ENCODE measurements around the gene NR4A1.

Gene NR4A1

GRCh38 chr12:52086944-52087835 is 35.9 kb downstream of the NR4A1 start:
- ATAC-seq = no peak
- TF ChIP-seq ZFP30 (CRISPR knock-in tag; IDR thresholded peaks at IDR 0.05) (no peak), ZFP3 (CRISPR knock-in tag; IDR thresholded peaks at IDR 0.05) (no peak), ISL1 (CRISPR knock-in tag; IDR thresholded peaks at IDR 0.05) (no peak), SNAI2 (CRISPR knock-in tag; IDR thresholded peaks at IDR 0.05) (no peak), ARNTL (CRISPR knock-in tag; IDR thresholded peaks at IDR 0.05; ENCODE audit: borderline replicate concordance, low read depth) (no peak), OSR1 (CRISPR knock-in tag; IDR thresholded peaks at IDR 0.05) (no peak), TCF4 (CRISPR knock-in tag; IDR thresholded peaks at IDR 0.05; ENCODE audit: borderline replicate concordance) (no peak), RARB (CRISPR knock-in tag; IDR thresholded peaks at IDR 0.05) (no peak), POU6F1 (CRISPR knock-in tag; IDR thresholded peaks at IDR 0.05; ENCODE audit: borderline replicate concordance, low read depth) (no peak), ZNF70 (CRISPR knock-in tag; IDR thresholded peaks at IDR 0.05) (no peak)

DNA sequence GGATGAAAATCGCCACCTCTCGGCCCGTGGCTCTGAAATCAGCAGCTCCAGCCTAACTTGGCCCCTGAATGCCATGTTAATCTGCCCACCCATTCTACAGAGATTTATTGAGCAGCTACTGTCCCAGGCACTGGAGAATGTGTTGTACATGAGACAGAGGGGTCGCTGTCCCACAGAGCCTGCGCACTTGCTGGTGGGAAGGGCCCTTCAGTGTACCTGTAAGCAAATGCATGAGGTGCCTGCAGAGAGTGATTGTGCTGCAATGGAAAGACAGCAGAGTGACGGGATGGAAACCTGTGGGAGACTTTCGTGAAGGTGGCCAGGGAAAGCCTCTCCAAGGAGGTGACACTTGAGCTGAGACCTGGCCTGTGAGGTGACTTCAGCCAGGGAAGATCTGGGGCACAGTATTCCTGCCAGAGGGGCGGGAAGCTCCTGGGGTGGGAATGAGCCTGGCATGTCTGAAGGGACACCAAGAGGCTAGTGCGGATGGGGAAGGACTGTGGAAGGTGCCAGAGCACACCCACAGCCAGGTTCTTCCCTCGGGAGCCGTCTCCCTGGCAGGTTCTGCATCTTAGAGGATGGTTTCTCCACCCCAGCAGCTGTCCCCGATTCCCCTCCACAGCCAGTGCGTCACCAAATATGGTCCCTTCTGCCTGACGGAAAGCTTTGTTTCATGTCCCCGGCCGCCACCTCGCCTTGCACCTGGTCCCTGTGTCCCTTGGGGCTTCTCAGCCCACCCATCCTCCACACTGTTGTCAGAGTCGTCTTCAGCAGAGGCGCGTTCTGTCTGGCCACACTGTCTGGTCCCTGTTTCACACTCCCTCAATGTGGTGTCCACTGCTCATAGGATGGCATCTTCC is 36.9 kb downstream of the NR4A1 start:
- ATAC-seq = no peak
- no peak for TF ChIP-seq BACH2 (CRISPR knock-in tag; IDR thresholded peaks at IDR 0.05; ENCODE audit: borderline replicate concordance)

DNA sequence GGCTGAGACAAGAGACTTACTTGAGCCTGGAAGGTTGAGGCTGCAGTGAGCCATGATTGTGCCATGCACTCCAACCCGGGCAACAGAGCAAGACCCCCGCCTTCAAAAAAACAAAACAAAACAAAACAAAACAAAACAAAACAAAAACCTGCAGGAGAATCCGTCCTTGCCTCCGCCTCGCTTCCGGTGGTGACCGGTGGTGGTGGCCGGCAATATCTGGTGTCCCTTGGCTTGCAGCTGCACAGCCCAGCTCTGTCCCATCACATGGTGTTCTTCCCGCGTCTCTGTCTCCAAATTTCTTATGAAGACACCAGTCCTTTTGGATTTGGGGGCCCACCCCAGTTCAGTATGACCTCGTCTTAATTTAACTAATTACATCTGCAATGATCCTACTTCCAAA is 38.2 kb downstream of the NR4A1 start:
- TF ChIP-seq ZFP3 (CRISPR knock-in tag; IDR thresholded peaks at IDR 0.05) = no peak
- ATAC-seq = no peak

GRCh38 chr12:52090291-52090690 is 39.0 kb downstream of the NR4A1 start:
- no peak for TF ChIP-seq TCF4 (CRISPR knock-in tag; IDR thresholded peaks at IDR 0.05; ENCODE audit: borderline replicate concordance)
- TF ChIP-seq BACH2 (CRISPR knock-in tag; IDR thresholded peaks at IDR 0.05; ENCODE audit: borderline replicate concordance) = no peak
- TF ChIP-seq POU6F1 (CRISPR knock-in tag; IDR thresholded peaks at IDR 0.05; ENCODE audit: borderline replicate concordance, low read depth) = no peak
- no peak for TF ChIP-seq PPARA (CRISPR knock-in tag; IDR thresholded peaks at IDR 0.05; ENCODE audit: borderline replicate concordance)
- TF ChIP-seq ZNF565 (CRISPR knock-in tag; conservative IDR thresholded peaks at IDR 0.05; ENCODE audit: low read depth) = no peak
- TF ChIP-seq TSHZ2 (CRISPR knock-in tag; IDR thresholded peaks at IDR 0.05) = no peak
- no peak for TF ChIP-seq SNAI2 (CRISPR knock-in tag; IDR thresholded peaks at IDR 0.05)
- TF ChIP-seq, protein P1, sequence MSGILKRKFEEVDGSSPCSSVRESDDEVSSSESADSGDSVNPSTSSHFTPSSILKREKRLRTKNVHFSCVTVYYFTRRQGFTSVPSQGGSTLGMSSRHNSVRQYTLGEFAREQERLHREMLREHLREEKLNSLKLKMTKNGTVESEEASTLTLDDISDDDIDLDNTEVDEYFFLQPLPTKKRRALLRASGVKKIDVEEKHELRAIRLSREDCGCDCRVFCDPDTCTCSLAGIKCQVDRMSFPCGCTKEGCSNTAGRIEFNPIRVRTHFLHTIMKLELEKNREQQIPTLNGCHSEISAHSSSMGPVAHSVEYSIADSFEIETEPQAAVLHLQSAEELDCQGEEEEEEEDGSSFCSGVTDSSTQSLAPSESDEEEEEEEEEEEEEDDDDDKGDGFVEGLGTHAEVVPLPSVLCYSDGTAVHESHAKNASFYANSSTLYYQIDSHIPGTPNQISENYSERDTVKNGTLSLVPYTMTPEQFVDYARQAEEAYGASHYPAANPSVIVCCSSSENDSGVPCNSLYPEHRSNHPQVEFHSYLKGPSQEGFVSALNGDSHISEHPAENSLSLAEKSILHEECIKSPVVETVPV (CRISPR knock-in tag; IDR thresholded peaks at IDR 0.05) = no peak
- TF ChIP-seq RARB (CRISPR knock-in tag; IDR thresholded peaks at IDR 0.05) = no peak
- TF ChIP-seq ZNF70 (CRISPR knock-in tag; IDR thresholded peaks at IDR 0.05) = no peak
- TF ChIP-seq GLIS3 (CRISPR knock-in tag; IDR thresholded peaks at IDR 0.05) = no peak

More at GRCh38 chr12:52090291-52090690, 39.0 kb downstream of the NR4A1 start:
- no peak for ATAC-seq
